Esophagus squamous epithelium (tissue), 5 donors: ENCODE data around the gene PIGU. TPM values are rescaled to one million over a fixed set of nuclear protein-coding genes. Genes with fewer than 3 reads are reported as not detected.
A peak's percentile ranks its signal among the peaks of the same experiment; 100 is the strongest.

Experiments used
- DNase-seq: peaks from one replicate; lab custom pipeline; 2025; lab: John Stamatoyannopoulos, UW
- H3K27ac ChIP-seq, 4 donors: fragments of 200-600 bp; sonication (generic); one replicate each; pipeline ENCODE4 v1.5.1; 2016 to 2019; ENCODE audit warnings: mild to moderate bottlenecking in 1 of 4
- H3K27me3 ChIP-seq, 4 donors: fragments of 200-600 bp; sonication (generic); 1 replicate in 3 of 4; 2 replicates in 1 of 4; pipeline versions ENCODE4 v1.5.1 to v1.6.0; 2017 to 2021; ENCODE audit warnings: antibody characterized with exemption in 1 of 4
- H3K36me3 ChIP-seq, 3 donors: fragments of 200-600 bp; sonication (generic); one replicate each; pipeline ENCODE4 v1.5.1; 2016 to 2019
- H3K4me1 ChIP-seq, 3 donors: fragments of 200-600 bp; sonication (generic); one replicate each; pipeline ENCODE4 v1.5.1; 2017 to 2019
- H3K4me3 ChIP-seq, 4 donors: fragments of 200-600 bp; sonication (generic); 1 replicate in 3 of 4; 2 replicates in 1 of 4; pipeline ENCODE4 v1.5.1; 2016 to 2019; ENCODE audit warnings: mild to moderate bottlenecking in 2 of 4, moderate library complexity in 1 of 4
- H3K9me3 ChIP-seq, 3 donors: fragments of 200-600 bp; sonication (generic); one replicate each; pipeline ENCODE4 v1.5.1; 2016 to 2019
- POLR2A ChIP-seq, 4 donors: fragments of 450-650 bp; IDR thresholded peaks; one replicate each; pipeline ENCODE4 v1.6.1; 2017; ENCODE audit warnings: antibody characterized with exemption in 4 of 4, mild to moderate bottlenecking in 4 of 4, moderate library complexity in 3 of 4
- WGBS, 2 donors: methylation state at CpG; one replicate each; pipeline ENCODE4 v1.1.5; 2018; 5-methylcytosine and 5-hydroxymethylcytosine counted together
- intact Hi-C: fragments of 100-400 bp; cut with DNase I; formaldehyde crosslinking; loops from one replicate; pipeline ENCODE4 v1.15.0; 2022
- total RNA-seq, 4 donors: library from RNA; depleted of rRNA; stranded (reverse); fragments of >200 nt; gene quantifications; one replicate each; pipeline ENCODE4 v1.1.0, GENCODE V29; 2016
- TF ChIP-seq, protein P1 (sequence below), 6 experiments: fragments of 450-650 bp in 4 of 6; fragments of 200-600 bp in 2 of 6; sonication (generic) in 2 of 6; IDR thresholded peaks; one replicate each; pipeline ENCODE4 v1.5.1; 2016 to 2019; ENCODE audit warnings: antibody characterized with exemption in 6 of 6, mild to moderate bottlenecking in 4 of 6, moderate library complexity in 4 of 6
- donor health status: DM: yes; HTN: yes; CAD: no.

Gene PIGU
- total RNA-seq, 4 donors from 2014 or later: 14.8 to 27.1 (median 17.6) TPM

GRCh38 chr20:34595377-34596184, 81.3 kb downstream of the PIGU start:
- H3K27me3 ChIP-seq: no peaks in the 10 kb centered on the region
- H3K36me3 ChIP-seq: no peaks in the 10 kb centered on the region
- H3K9me3 ChIP-seq: no peaks in the 10 kb centered on the region
- H3K4me1 ChIP-seq: peaks cover 0 to 16% (median 4%) of the 10 kb centered on the region in 3 donors
- intact Hi-C loops: no loop called here
- DNase-seq: no peak
- peak overlapping the region in 2 of 4 donors; percentile 47 to 51 for H3K27ac ChIP-seq
- H3K4me3 ChIP-seq: no peak overlapping the region
- WGBS, 2 donors: 74% methylated on average over 9 of the region's 9 CpGs
- TF ChIP-seq, protein P1, sequence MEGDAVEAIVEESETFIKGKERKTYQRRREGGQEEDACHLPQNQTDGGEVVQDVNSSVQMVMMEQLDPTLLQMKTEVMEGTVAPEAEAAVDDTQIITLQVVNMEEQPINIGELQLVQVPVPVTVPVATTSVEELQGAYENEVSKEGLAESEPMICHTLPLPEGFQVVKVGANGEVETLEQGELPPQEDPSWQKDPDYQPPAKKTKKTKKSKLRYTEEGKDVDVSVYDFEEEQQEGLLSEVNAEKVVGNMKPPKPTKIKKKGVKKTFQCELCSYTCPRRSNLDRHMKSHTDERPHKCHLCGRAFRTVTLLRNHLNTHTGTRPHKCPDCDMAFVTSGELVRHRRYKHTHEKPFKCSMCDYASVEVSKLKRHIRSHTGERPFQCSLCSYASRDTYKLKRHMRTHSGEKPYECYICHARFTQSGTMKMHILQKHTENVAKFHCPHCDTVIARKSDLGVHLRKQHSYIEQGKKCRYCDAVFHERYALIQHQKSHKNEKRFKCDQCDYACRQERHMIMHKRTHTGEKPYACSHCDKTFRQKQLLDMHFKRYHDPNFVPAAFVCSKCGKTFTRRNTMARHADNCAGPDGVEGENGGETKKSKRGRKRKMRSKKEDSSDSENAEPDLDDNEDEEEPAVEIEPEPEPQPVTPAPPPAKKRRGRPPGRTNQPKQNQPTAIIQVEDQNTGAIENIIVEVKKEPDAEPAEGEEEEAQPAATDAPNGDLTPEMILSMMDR (IDR thresholded peaks at IDR 0.05): no peak
- TF ChIP-seq POLR2A (IDR thresholded peaks at IDR 0.05): no peak

GRCh38 chr20:34586488-34587163, 90.3 kb downstream of the PIGU start:
- Histone ChIP-seq H3K27ac (no peak overlapping the region), H3K4me3 (no peak overlapping the region), H3K27me3 (no peaks in the 10 kb centered on the region), H3K36me3 (peaks cover 5 to 58% (median 6%) of the 10 kb centered on the region in 3 donors), H3K4me1 (peaks cover 0 to 22% (median 19%) of the 10 kb centered on the region in 3 donors), H3K9me3 (no peaks in the 10 kb centered on the region)
- TF ChIP-seq, protein P1 (IDR thresholded peaks at IDR 0.05): no peak
- no peak for TF ChIP-seq POLR2A (IDR thresholded peaks at IDR 0.05)
- 84% methylated on average over 5 to 9 of the region's 9 CpGs for WGBS, 2 donors
- intact Hi-C loops: no loop called here
- no peak for DNase-seq

- Histone ChIP-seq H3K27ac (no peak overlapping the region), H3K9me3 (no peaks in the 10 kb centered on the region), H3K4me3 (no peak overlapping the region), H3K36me3 (peaks cover 5 to 64% (median 6%) of the 10 kb centered on the region in 3 donors), H3K27me3 (no peaks in the 10 kb centered on the region), H3K4me1 (peaks cover 0 to 35% (median 29%) of the 10 kb centered on the region in 3 donors)
- intact Hi-C loops: no loop called here
- no peak for DNase-seq
- 95 to 100% methylated on average over 2 to 4 of the region's 5 CpGs for WGBS, 2 donors
- TF ChIP-seq, protein P1 (IDR thresholded peaks at IDR 0.05): no peak
- TF ChIP-seq POLR2A (IDR thresholded peaks at IDR 0.05): no peak
These were observed 91.9 kb downstream of the PIGU start for GRCh38 chr20:34585019-34585418.

- Histone ChIP-seq H3K27ac (peak overlapping the region in 2 of 4 donors; percentile 77 to 79), H3K4me3 (no peak overlapping the region), H3K4me1 (peaks cover 10 to 50% (median 42%) of the 10 kb centered on the region in 3 donors), H3K9me3 (no peaks in the 10 kb centered on the region), H3K27me3 (no peaks in the 10 kb centered on the region), H3K36me3 (peaks cover 5 to 64% (median 6%) of the 10 kb centered on the region in 3 donors)
- no peak for DNase-seq
- no peak for TF ChIP-seq POLR2A (IDR thresholded peaks at IDR 0.05)
- TF ChIP-seq, protein P1 (IDR thresholded peaks at IDR 0.05): no peak
- intact Hi-C loops: loop anchor here (5.0 kb wide), 1 partner anchor 124 kb away; no protein-coding TSS in a partner anchor
- WGBS, 2 donors: 73 to 89% methylated on average over 5 to 6 of the region's 6 CpGs
These were observed 93.3 kb downstream of the PIGU start for GRCh38 chr20:34583544-34583943.
